SH-SY5Y (cell line): ENCODE data around the gene SLIT1.

Experiments used
- GATA2 ChIP-seq: IDR thresholded peaks from 2 replicates; pipeline ENCODE4 v1.6.1; 2011; ENCODE audit warnings: mild to moderate bottlenecking, low read depth, low read length
- GATA3 ChIP-seq: IDR thresholded peaks from 2 replicates; pipeline ENCODE4 v1.6.1; 2011; ENCODE audit warnings: low read depth, mild to moderate bottlenecking, low read length, moderate library complexity

GRCh38 chr10:97075961-97076525 is 109.7 kb downstream of the SLIT1 start:
- TF ChIP-seq GATA3 (no peak), GATA2 (no peak)
